AML-193 (cell line): ENCODE results near the gene IL3RA.
"Not testable (repeated sequence)": the region's sequence is repeated elsewhere in the genome, so short reads cannot be mapped to it uniquely, and the experiment has no call there.

Experiments used
- DNase-seq, 2 experiments: peaks; one replicate each; lab custom pipeline; 2025; lab: John Stamatoyannopoulos, UW

IL3RA gene

GRCh38 chrX:1330605-1331004 is 6.0 kb upstream of the IL3RA start:
- no peak for DNase-seq

GRCh38 chrX:1332433-1332832 is 4.2 kb upstream of the IL3RA start:
- not testable (repeated sequence) for DNase-seq

GRCh38 chrX:1334854-1335253 is 1.7 kb upstream of the IL3RA start:
- no peak for DNase-seq

- peak in 1 of 2 experiments; percentile 7 for DNase-seq
These were observed 579 bp downstream of the IL3RA start for GRCh38 chrX:1336948-1337779.

- DNase-seq, result no peak
These were observed 5.1 kb downstream of the IL3RA start for GRCh38 chrX:1341545-1342184.

GRCh38 chrX:1349606-1350005 is 13.0 kb downstream of the IL3RA start:
- not testable (repeated sequence) for DNase-seq

GRCh38 chrX:1351981-1352714 is 15.6 kb downstream of the IL3RA start:
- no peak for DNase-seq

GRCh38 chrX:1354036-1355019 is 17.7 kb downstream of the IL3RA start:
- DNase-seq, result no peak

- no peak for DNase-seq
These were observed 18.8 kb downstream of the IL3RA start for GRCh38 chrX:1355131-1356046.

GRCh38 chrX:1357993-1358392 is 21.4 kb downstream of the IL3RA start:
- no peak for DNase-seq

GRCh38 chrX:1358793-1359476 is 22.4 kb downstream of the IL3RA start:
- no peak for DNase-seq

- no peak for DNase-seq
These were observed 22.9 kb downstream of the IL3RA start for GRCh38 chrX:1359477-1359873.

- DNase-seq, result no peak
These were observed 23.6 kb downstream of the IL3RA start for GRCh38 chrX:1360171-1360570.

- DNase-seq, result no peak
These were observed 24.7 kb downstream of the IL3RA start for GRCh38 chrX:1361275-1361674.

GRCh38 chrX:1361910-1362309 is 25.3 kb downstream of the IL3RA start:
- DNase-seq, result no peak

- DNase-seq, result not testable (repeated sequence)
These were observed 29.8 kb downstream of the IL3RA start for GRCh38 chrX:1366363-1366762.

GRCh38 chrX:1368385-1368698 is 31.8 kb downstream of the IL3RA start:
- no peak for DNase-seq

GRCh38 chrX:1378306-1378759 is 41.7 kb downstream of the IL3RA start:
- no peak for DNase-seq

GRCh38 chrX:1380672-1381233 is 44.2 kb downstream of the IL3RA start:
- no peak for DNase-seq
